MM.1S (cell line): ENCODE data around the gene KLHL18.
"Not testable (repeated sequence)": the region's sequence is repeated elsewhere in the genome, so short reads cannot be mapped to it uniquely, and the experiment has no call there.

Experiments used
- DNase-seq: peaks from one replicate; pipeline ENCODE4 v3.0.0-alpha.2; 2015
- H2AFZ ChIP-seq: fragments of 300-600 bp; sonication (generic); 2 replicates; pipeline ENCODE4 v1.6.0; 2016; ENCODE audit warnings: antibody characterized with exemption, low read length
- H3F3A ChIP-seq: fragments of 300-600 bp; sonication (generic); 2 replicates; pipeline ENCODE4 v1.6.1; 2016; ENCODE audit warnings: mild to moderate bottlenecking, antibody characterized with exemption, low read length, moderate library complexity, mixed read lengths; ENCODE audit not compliant: insufficient read depth
- H3K27ac ChIP-seq: fragments of 300-600 bp; sonication (generic); 2 replicates; pipeline ENCODE4 v1.5.1; 2016; ENCODE audit warnings: mild to moderate bottlenecking, low read length
- H3K27me3 ChIP-seq: fragments of 300-600 bp; sonication (generic); replicated peaks from 2 replicates; pipeline ENCODE4 v1.6.0; 2016; ENCODE audit warnings: low read length; ENCODE audit not compliant: insufficient read depth
- H3K36me3 ChIP-seq: fragments of 300-600 bp; sonication (generic); replicated peaks from 2 replicates; pipeline ENCODE4 v1.6.1; 2016; ENCODE audit warnings: mild to moderate bottlenecking, low read length, mixed read lengths; ENCODE audit not compliant: insufficient read depth
- H3K4me1 ChIP-seq: fragments of 300-600 bp; sonication (generic); 2 replicates; pipeline ENCODE4 v1.6.1; 2016; ENCODE audit warnings: low read length, mixed read lengths
- H3K4me2 ChIP-seq: fragments of 300-600 bp; sonication (generic); 2 replicates; pipeline ENCODE4 v1.6.0; 2016; ENCODE audit warnings: low read depth, low read length
- H3K4me3 ChIP-seq: fragments of 300-600 bp; sonication (generic); 2 replicates; pipeline ENCODE4 v1.5.1; 2016; ENCODE audit warnings: low read length, mixed read lengths
- H3K79me2 ChIP-seq: fragments of 300-600 bp; sonication (generic); 2 replicates; pipeline ENCODE4 v1.6.1; 2016; ENCODE audit warnings: mixed run types, low read length, mixed read lengths
- H3K9ac ChIP-seq: fragments of 300-600 bp; sonication (generic); 2 replicates; pipeline ENCODE4 v1.6.1; 2016; ENCODE audit warnings: low read length, mixed read lengths
- H3K9me2 ChIP-seq: fragments of 300-600 bp; sonication (generic); replicated peaks from 2 replicates; pipeline ENCODE4 v1.6.1; 2016; ENCODE audit warnings: mild to moderate bottlenecking, low read length, mixed read lengths; ENCODE audit not compliant: insufficient read depth
- H3K9me3 ChIP-seq: fragments of 300-600 bp; sonication (generic); replicated peaks from 2 replicates; pipeline ENCODE4 v1.6.1; 2016; ENCODE audit warnings: mild to moderate bottlenecking, low read length, mixed read lengths; ENCODE audit not compliant: insufficient read depth
- H4K20me1 ChIP-seq: fragments of 300-600 bp; sonication (generic); 2 replicates; pipeline ENCODE4 v1.6.1; 2016; ENCODE audit warnings: mild to moderate bottlenecking, low read length, moderate library complexity, mixed read lengths; ENCODE audit not compliant: insufficient read depth
- EZH2 ChIP-seq: fragments of 300-600 bp; sonication (generic); optimal IDR thresholded peaks from 2 replicates; pipeline ENCODE3; 2017; ENCODE audit warnings: low read depth, mild to moderate bottlenecking, antibody characterized with exemption, low read length, mixed read lengths
- EZH2phosphoT487 ChIP-seq: fragments of 300-600 bp; sonication (generic); IDR thresholded peaks from 2 replicates; pipeline ENCODE4 v1.6.1; 2018; ENCODE audit warnings: antibody characterized with exemption, low read length
- TF ChIP-seq, protein P1 (sequence below): fragments of 300-600 bp; sonication (generic); IDR thresholded peaks from 2 replicates; pipeline ENCODE4 v1.5.1; 2016; ENCODE audit warnings: antibody characterized with exemption, low read length, mixed read lengths

KLHL18 gene

DNA sequence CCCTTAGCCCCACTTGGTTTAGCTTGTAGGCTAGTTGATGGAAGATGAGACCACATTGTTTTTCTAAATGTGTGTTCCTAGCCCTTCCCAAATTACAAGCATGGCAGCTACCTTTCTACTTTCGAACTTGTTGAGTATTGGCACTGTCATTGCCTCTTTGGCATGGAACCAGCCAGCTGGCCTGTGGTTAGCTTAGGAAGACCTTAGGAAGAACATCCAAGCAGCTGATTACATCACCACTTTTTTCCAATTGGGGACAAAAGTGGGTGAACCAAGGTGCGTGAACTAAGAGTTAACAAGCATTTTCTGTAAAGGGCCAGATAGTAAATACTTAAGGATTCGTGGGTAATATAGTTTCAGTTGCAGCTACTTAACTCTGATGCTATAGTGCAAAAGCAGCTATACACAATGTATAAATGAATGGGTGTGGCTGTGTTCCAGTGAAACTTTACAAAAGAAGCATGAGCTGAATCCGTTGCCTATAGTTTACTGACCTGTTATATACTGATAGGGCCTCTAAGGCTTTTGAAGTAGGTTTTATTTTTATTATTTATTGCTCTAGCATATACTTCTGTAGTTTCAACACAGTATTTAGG is 8.5 kb downstream of the KLHL18 start:
- Histone ChIP-seq H3K36me3 (no peaks in the 10 kb centered on the region), H3K9me2 (no peaks in the 10 kb centered on the region), H3F3A (no peaks in the 10 kb centered on the region), H3K4me1 (peaks cover 3% of the 10 kb centered on the region), H3K27me3 (no peaks in the 10 kb centered on the region), H2AFZ (no peak overlapping the region), H3K4me3 (no peak overlapping the region), H3K9ac (no peak overlapping the region), H3K79me2 (peaks cover 70% of the 10 kb centered on the region), H4K20me1 (no peaks in the 10 kb centered on the region), H3K27ac (no peak overlapping the region), H3K4me2 (no peak overlapping the region), H3K9me3 (no peaks in the 10 kb centered on the region)
- TF ChIP-seq EZH2 (no peak), EZH2phosphoT487 (no peak)
- TF ChIP-seq, protein P1, sequence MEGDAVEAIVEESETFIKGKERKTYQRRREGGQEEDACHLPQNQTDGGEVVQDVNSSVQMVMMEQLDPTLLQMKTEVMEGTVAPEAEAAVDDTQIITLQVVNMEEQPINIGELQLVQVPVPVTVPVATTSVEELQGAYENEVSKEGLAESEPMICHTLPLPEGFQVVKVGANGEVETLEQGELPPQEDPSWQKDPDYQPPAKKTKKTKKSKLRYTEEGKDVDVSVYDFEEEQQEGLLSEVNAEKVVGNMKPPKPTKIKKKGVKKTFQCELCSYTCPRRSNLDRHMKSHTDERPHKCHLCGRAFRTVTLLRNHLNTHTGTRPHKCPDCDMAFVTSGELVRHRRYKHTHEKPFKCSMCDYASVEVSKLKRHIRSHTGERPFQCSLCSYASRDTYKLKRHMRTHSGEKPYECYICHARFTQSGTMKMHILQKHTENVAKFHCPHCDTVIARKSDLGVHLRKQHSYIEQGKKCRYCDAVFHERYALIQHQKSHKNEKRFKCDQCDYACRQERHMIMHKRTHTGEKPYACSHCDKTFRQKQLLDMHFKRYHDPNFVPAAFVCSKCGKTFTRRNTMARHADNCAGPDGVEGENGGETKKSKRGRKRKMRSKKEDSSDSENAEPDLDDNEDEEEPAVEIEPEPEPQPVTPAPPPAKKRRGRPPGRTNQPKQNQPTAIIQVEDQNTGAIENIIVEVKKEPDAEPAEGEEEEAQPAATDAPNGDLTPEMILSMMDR = no peak
- no peak for DNase-seq

DNA sequence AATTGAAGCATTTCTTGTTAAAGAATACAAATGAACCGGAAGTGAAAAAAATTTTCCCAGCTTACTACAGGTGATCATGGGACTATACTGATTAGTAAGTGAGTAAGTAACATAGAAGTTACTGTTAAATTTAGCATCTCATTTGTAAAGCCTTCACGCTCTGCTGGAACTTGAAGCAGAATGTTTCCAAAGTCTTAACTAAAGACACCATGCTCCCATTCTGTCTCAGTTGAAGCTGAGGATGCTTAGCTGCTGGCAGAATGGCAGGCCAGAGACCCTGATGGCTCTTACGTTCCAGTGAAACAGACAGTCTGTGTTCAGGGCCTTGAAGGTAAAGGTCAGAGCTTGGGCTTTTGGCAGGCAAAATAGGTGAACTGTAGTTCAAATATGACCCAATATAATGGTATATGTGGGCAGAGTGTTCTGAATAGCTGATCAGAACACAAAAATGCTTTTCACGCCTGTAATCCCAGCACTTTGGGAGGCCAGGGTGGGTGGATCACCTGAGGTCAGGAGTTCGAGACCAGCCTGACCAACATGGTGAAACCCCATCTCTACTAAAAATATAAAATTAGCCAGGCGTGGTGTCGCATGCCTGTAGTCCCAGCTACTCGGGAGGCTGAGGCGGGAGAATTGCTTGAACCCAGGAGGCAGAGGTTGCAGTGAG is 9.1 kb downstream of the KLHL18 start:
- H2AFZ ChIP-seq, H3K9me3 ChIP-seq, H3K4me1 ChIP-seq, H3K36me3 ChIP-seq, H3K27me3 ChIP-seq, DNase-seq, H3K27ac ChIP-seq, H3K4me3 ChIP-seq, H3K9ac ChIP-seq, H3F3A ChIP-seq, H3K4me2 ChIP-seq, H4K20me1 ChIP-seq, H3K9me2 ChIP-seq: not testable (repeated sequence)
- H3K79me2 ChIP-seq = peaks cover 70% of the 10 kb centered on the region

DNA sequence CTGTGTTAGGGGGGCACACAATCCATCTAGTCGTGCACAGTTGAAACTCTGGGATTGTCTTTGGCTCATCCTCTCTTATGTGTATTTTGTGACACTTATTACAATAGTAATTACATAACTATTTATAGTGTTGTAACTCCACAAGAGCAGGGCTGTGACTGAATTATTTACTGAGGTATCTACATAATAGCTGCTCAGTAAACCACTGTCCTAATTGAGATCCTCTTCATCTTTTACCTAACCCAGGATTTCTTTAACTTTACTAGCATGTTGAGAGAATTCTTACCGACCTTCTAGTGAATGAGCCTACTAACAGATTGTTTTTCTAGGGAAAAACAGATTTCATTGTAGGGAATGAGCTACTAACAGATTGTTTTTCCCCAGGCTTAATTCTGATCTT is 11.1 kb downstream of the KLHL18 start:
- Histone ChIP-seq H4K20me1 (no peaks in the 10 kb centered on the region), H3K4me3 (no peak overlapping the region), H3K4me1 (peaks cover 18% of the 10 kb centered on the region), H3F3A (peaks cover 7% of the 10 kb centered on the region; the same call in 1 of the 2 replicates), H3K36me3 (no peaks in the 10 kb centered on the region), H3K9ac (no peak overlapping the region), H2AFZ (no peak overlapping the region), H3K9me3 (no peaks in the 10 kb centered on the region), H3K9me2 (no peaks in the 10 kb centered on the region), H3K27ac (no peak overlapping the region), H3K27me3 (no peaks in the 10 kb centered on the region), H3K79me2 (peaks cover 55% of the 10 kb centered on the region), H3K4me2 (no peak overlapping the region)
- no peak for DNase-seq
- TF ChIP-seq, protein P1 = no peak
- TF ChIP-seq EZH2phosphoT487 = no peak
- no peak for TF ChIP-seq EZH2

DNA sequence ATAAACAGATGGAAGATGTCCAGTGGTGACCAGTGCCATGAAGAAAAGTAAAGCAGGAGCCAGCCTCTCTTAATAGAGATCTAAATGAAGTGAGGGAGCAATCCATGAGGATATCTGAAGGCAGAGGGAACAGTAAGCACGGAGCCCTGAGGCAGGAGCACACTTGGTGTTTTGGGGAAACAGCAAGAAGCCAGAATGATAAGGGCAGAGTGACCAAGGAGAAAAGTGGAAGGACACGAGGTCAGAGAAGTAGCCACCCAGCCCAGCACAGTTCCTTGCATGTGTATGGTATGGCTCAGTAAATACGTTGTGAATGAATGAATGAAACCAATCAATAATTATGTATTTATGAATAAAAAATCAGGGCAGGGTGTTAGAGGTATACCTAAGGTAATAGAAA is 11.6 kb downstream of the KLHL18 start:
- H3K4me2 ChIP-seq = no peak overlapping the region
- H4K20me1 ChIP-seq = no peaks in the 10 kb centered on the region
- peaks cover 51% of the 10 kb centered on the region for H3K79me2 ChIP-seq
- no peaks in the 10 kb centered on the region for H3K9me2 ChIP-seq
- peaks cover 7% of the 10 kb centered on the region; the same call in 1 of the 2 replicates for H3F3A ChIP-seq
- TF ChIP-seq EZH2phosphoT487 = no peak
- TF ChIP-seq, protein P1 = no peak
- TF ChIP-seq EZH2 = no peak
- no peaks in the 10 kb centered on the region for H3K27me3 ChIP-seq
- no peaks in the 10 kb centered on the region for H3K36me3 ChIP-seq
- H2AFZ ChIP-seq = no peak overlapping the region
- H3K9me3 ChIP-seq = no peaks in the 10 kb centered on the region
- no peak overlapping the region for H3K9ac ChIP-seq
- DNase-seq = no peak
- no peak overlapping the region for H3K4me3 ChIP-seq
- no peak overlapping the region for H3K27ac ChIP-seq
- H3K4me1 ChIP-seq = peaks cover 18% of the 10 kb centered on the region
